HG02885 (cell line): Measurements from ENCODE around the gene SLC22A5.

Source experiments
- ATAC-seq: cut with Tn5 transposase; IDR thresholded peaks from one replicate; pipeline ENCODE4 v1.9.1; 2021; ENCODE audit warnings: mild to moderate bottlenecking; ENCODE audit not compliant: unreplicated experiment, poor library complexity

SLC22A5 gene

DNA sequence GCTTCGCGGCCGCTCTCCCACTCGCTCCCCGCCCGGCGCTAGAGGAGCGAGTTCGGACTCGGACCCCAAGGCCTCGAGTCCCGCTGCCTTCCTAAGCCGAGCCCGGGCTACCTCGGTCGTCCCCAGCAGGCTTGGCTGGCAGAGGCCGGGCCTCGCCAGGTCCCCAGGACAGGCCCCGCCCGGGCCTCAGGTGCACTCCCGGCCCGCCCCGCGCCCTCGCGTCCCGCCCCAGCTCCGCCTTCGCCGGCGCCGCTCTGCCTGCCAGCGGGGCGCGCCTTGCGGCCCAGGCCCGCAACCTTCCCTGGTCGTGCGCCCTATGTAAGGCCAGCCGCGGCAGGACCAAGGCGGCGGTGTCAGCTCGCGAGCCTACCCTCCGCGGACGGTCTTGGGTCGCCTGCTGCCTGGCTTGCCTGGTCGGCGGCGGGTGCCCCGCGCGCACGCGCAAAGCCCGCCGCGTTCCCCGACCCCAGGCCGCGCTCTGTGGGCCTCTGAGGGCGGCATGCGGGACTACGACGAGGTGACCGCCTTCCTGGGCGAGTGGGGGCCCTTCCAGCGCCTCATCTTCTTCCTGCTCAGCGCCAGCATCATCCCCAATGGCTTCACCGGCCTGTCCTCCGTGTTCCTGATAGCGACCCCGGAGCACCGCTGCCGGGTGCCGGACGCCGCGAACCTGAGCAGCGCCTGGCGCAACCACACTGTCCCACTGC lies at the start of gene SLC22A5:
Gene SLC22A5 (plus strand): TSS at position 237 of the 707 bp plus-strand sequence. CDS start 263 bp downstream, at position 500.
- peak; percentile 93 for ATAC-seq

DNA sequence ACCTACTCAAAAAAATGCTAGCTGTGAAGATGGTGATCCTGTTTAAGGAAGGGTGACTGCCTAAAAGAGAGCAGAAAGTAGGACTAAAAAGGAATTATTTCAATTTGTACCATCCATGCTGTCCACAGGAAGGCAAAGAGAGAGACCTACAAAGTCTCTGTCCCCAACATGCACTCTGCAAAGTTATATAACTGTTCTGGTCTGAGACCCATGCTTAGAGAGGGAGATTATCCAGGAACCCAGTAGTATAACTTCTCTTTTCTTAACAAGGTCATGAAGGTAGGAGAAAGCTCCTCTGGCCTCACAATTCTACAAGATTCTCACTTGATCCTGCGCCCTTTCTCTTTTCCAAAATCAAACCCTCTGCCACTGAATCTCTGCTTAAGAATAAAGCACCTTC lies 49.5 kb upstream of the SLC22A5 start:
- no peak for ATAC-seq

DNA sequence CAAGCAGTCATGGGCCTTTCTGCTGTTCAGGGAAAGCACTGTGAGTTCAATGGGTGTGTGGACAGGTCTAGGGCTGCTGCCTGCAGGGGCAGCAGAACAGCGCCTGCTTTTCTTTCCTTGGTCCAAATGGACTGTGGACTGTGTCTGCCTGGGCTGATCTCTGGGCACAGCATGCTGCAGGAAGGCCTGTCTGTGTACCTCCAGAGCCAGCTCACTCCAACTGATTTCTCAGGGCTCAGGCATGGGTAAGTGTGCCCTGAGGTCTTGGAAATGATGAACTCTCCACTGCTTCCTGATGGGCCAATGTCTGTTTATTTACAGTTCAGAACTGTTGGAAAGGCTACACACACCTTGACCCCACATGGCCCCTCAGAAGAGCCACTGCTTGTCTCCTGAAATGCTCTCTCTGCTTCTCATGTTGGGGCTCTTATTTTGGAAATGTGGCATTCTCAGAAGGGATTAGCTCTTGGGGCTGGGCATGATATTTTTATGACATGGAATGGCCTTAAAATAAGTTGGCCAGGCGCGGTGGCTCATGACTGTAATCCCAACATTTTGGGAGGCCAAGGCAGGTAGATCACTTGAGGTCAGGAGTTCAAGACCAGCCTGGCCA lies 48.3 kb upstream of the SLC22A5 start:
- ATAC-seq: no peak

DNA sequence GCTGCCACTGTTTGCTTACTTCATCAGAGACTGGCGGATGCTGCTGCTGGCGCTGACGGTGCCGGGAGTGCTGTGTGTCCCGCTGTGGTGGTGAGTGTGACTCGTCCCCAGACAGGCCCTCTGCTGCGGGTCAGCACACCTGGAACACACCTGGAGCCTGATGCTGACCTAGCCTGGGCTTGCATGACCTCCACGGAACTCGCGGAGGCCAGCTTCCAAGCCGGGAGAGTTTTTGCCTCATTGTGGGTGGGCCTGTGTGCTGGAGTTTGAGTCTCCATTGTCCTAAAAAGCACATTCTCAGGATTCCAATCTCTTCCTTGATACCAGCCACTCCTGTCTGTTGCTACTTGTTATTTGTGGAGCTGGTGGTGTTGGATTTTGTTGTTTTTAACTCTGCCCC lies 47.2 kb upstream of the SLC22A5 start:
- ATAC-seq: no peak

DNA sequence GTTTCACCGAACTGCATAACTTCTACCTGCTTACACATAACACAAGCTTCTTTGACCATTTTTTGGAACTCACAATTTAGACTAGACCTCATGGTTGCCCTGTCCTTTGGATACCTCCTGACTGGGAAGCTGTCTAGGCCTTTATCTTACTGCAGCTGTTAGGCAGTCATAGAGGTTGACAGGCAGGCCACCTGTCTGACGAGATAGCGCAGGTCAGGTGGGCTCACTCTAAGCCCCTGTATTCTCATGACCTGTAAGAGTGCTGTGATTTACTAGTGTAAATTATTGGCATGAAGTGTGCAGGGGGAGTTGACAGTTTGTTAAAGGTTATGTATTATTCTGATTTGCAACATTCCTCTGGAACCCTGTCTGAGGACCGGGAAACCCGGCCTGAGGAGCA lies 46.3 kb upstream of the SLC22A5 start:
- no peak for ATAC-seq

DNA sequence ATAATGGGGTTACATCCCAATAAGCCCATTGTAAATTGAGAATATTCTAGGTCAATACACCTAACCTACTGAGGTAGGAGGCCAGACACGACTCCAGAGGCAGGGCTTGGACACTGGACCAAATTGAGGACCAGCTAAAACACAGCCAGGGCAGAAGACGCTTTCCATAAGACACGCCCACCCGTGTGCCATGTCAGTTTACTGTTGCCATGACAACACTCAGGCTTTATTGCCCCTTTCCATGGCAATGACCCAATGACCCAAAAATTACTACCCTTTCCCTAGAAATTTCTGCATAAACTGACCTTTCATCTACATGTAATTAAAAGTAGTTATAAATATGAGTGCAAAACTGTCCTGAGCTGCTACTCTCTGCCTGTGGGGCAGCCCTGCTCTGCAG lies 43.8 kb upstream of the SLC22A5 start:
- ATAC-seq: no peak

DNA sequence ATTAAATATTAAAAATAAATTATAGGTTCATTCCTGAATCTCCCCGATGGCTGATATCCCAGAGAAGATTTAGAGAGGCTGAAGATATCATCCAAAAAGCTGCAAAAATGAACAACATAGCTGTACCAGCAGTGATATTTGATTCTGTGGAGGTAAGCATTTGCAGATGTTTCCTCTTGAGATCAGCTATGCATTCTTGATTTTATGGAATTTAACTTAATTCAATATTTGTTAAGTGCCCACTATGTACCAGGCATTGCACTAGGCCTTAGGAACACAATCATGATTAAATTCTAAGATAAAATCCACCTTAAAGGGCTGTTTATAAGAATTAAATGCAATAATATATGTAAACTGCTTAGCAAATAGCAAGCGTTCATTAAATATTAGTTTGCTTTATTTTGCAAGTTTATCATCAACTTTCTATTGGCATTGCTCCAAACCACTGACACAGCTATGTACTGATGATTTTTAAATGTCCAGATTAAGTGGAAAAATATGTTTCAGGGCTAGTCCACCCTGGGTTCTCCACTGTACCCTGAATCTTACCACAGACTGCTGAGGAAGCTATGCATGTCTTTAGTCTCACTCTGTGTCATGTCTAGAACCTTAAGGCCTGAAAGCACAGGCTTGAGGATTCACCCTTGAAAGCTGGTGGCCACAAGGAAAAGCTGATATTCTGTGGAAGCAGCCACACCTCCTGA lies 42.1 kb upstream of the SLC22A5 start:
- ATAC-seq: no peak

DNA sequence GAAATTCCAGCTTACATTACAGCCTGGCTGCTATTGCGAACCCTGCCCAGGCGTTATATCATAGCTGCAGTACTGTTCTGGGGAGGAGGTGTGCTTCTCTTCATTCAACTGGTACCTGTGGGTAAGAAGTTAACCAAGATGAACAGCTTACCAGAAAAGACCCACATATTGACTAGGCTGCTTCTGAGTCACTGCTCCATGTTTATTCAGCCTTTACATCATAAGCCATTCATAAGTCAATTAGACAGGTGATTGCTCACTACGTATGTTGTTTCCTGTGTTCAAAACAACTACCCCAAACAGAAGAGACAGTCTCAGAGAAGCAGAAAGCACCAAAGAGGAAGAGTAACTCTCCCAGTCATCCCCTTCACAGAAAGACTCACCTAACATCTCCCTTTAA lies 34.7 kb upstream of the SLC22A5 start:
- ATAC-seq: no peak

DNA sequence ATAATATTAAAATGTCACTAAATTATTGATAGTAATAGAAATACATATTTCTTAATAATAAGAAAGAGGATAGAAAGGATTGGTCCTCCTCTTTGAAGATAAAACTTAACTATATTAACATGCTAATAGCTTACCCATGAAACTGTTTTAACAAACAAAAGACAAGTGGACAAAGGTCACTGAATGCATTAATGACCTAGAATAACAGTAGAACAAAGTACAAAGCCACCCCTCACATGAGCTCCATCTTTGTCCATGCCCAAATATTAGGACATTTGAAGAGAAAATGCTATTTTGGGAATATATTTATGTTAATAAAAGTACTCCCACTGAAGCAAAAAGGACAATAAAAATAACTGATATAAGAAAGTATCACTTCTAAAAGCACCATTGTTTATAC lies 34.1 kb upstream of the SLC22A5 start:
- ATAC-seq: no peak

DNA sequence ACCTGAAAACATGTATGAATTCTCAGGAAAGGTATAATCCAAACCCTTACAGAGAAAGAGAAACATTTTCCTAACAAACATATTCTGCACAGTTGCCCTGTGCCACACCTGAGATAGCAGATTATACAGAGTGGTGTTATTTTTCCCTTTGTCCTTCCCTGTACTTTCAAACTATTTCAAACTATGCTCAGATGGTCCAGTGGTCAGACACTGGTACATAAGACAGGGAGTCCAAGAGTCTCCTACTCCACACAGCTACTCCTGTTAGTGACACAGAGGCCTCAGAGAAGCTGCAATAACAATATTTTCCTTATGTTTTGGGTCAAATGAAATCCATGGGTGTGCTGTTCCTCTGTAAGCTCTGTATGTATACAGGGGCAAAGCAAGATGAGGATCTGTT lies 30.0 kb upstream of the SLC22A5 start:
- no peak for ATAC-seq

DNA sequence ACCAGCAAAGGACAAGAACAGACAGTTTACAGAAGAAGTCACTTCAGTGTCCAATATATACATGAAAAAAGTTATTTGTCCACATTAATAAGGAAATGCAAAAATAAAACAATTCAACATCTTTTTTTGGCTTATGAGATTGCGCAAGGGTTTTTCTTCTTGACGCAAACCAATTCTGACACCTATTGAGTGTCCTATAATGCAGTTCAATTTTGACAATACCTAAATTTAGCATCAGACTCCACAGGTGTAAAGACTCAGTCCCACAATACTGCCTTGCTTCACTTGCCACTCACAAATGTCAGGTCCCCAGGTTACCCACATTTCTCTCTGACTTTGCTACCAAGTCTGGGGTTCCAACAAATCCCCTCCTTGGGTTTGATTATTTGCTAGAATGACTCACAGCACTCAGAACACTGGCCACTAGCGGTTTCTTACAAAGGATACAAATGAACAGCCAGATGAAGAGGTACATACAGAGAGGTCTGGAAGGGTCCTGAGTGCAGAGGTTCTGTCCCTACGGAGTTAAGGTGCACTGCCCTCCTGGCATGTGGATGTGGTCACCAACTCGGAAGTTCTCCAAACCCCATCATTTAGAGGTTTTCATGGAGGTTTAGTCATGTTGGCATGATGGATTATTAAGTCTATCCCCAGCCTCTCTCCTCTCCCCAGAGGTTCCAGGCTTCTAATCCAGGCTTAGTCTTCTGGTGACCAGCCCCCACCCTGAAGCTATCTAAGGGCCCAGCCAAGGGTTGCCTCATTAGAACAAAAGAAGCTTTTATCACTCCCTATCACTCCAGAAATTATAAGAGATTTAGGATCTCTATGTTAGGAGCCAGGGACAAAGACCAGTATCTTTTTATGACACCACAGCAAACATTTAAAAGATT lies 27.0 kb upstream of the SLC22A5 start:
- no peak for ATAC-seq

DNA sequence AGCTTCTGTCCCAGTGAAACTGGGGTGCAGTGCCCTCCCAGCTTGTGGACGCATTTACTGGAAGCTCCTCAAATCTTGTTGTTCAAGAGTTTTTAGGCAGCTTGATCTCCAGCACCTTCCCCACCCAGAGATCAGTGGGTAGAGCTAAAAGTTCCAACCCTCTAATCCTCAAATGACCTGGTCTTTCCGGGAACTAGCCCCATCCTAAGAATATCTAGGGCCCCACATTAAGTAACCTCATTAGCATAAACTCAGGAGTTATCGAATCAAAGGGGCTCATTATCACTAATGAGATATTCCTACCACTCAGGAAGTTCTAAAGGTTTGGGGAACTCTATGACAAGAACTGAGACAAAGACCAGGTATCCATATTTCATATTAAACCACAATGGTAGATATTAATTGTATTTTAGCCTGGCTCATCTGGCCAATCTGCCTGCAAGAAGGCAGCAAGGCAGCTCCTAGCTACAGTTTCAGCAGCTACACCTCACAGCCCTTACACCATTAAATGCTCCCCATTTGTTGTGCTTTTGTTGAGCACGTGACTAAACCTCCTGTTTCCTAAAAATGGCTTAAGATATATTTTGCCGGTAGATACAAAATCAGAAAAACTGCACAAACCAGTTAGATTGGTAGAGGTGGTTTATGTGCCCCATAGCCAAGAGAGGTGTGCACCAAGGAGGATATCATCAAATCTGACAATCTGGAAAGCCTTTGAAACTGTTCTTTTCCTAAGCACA lies 24.6 kb upstream of the SLC22A5 start:
- ATAC-seq: no peak

DNA sequence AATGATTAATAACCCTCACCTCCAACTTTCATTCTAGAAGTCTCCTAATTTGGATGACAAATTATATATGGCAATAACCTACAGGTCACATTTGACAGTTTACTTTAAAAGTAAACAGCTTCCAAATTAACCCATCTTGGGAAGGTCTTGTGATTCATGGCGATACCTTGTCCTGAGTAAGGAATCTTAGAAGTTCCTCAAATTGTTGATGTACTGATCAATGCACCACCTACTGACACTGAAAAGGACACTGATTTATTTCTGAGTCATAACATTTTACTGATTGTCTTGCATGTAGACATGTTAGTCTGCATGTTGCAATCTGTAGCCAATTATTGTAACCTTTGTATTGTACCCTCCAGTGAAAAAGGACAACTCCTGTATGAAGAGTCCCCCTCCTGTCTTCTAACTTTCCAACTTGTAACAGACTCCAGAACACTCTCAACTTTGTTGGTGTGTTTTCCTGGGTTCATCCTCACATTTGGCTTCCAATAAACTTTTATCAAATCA lies 16.0 kb upstream of the SLC22A5 start:
- ATAC-seq: no peak

DNA sequence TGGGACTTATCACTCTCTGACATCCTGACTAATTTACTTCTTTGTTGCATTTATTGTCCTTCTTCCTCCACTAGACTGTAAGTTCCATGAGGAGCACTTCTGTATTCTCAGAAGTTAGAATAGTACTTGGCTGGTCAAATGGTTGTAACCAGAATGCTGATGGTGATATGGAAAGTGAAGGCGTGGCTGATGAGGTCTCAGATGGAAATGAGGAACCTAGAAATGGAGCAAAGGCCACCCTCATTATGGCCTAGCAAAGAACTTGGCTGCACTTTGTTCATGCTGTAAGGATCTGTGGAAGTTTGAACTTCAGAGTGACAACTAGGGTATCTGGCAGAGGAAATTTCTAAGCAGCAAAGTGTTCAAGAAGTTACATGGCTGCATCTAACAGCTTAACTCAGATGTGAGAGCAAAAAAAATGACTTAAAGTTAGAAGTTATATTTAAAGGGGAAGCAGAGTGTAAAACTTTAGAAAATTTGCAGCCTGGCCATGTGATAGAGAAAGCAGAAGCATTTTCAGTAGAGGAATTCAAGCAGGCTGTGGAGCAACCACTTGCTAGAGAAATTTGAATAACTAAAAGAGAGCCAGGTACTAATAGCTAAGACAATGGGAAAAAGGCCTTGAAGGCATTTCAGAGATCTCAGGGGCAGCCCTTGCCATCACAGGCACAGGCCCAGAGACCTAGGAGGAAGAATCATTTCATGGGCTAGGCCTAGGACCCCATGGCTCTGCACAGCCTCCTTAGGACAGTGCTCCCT lies 14.9 kb upstream of the SLC22A5 start:
- no peak for ATAC-seq

DNA sequence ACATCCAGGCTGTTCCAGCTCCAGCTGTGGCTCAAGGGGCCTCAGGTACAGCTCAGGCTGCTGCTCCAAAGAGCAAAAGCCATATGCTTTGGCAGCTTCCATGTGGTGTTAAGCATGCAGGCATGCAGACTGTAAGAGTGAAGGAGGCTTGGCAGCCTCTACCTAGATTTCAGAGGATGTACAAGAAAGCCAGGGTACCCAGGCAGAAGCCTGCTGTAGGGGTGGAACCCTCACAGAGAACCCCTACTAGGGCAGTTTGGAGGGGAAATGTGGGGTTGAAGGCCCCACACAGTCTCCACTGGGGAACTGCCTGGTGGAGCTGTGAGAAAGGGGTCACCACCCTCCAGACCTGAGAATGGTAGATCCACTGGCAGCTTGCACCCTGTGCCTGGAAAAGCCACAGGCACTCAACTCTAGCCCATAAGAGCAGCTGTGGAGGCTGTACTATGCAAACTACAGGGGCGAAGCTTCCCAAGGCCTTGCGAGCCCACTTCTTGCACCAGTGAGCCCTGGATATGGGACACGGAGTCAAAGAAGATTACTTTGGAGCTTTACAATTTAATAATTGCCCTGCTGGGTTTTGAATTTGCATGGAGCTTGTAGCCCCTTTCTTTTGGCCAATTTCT lies 14.3 kb upstream of the SLC22A5 start:
- no peak for ATAC-seq

DNA sequence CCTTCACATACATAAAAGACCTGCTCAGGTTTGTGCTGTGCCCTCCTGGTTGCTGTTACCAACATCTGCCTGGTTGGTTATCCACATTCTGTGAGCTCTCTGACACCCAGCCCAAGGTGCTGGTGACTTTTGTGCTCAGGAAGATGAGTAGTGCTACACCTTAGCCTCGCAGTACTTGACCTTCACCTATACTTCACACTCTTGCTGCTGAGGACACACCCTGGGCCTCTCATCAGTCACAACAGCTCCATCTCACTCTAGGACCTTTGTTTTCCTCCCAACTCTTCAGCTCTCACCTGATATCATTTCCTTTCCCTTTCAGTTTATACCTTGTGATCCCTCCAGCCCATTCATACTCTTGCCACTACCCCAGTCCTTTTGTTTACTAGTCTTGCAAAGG lies 10.7 kb upstream of the SLC22A5 start:
- no peak for ATAC-seq

DNA sequence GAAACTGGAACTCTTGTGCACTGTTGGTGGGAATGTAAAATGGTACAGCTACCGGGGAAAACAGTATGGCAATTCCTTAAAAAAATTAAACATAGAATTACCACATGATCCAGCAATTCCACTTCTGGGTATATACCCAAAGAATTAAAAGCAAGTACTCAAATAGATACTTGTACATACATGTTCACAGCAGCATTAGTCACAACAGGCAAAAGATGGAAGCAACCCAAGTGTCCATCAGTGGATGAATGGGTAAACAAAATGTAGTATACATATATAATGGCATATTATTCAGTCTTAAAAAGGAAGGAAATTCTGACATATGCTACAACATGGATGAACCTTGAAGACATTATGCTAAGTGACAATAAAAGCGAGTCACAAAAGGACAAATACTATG lies 7.4 kb upstream of the SLC22A5 start:
- ATAC-seq: no peak

DNA sequence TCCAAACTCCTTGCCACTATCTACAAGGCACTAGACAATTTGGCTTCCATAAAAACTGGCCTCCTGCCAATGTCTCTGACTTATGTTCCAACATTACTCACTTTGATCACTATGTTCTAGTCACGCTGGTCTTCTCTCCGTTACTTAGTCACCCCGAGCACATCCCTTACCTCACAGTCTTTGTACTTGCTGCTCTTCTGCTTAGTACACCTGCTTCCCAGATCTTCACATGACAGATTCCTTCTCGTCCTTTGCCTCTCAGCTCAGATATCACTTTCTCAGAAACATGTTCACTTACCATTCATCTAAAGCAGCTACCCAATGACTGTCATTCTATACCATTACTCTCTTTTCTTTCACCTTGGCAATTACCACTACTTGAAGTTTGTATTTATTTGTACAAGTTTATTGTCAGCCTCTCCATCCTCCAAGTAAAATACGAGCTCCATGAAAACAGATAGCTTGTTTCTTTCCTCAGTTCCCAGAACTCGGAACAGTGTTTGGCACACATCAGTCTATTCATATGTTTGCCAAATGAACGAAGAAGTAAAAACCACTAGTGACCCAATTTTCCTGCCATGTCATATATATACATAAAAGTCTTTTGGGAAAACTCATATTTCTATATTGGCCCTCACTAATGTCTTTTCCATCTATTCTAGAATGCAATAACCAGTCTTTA lies 5.9 kb upstream of the SLC22A5 start:
- no peak for ATAC-seq
